ENCODE measurements around the gene ARL5C.
"Not testable (repeated sequence)": the region's sequence is repeated elsewhere in the genome, so short reads cannot be mapped to it uniquely, and the experiment has no call there.

ARL5C gene

GRCh38 chr17:39194089-39194984 lies 28.4 kb upstream of the ARL5C start:
- DNase-seq: no peak

DNA sequence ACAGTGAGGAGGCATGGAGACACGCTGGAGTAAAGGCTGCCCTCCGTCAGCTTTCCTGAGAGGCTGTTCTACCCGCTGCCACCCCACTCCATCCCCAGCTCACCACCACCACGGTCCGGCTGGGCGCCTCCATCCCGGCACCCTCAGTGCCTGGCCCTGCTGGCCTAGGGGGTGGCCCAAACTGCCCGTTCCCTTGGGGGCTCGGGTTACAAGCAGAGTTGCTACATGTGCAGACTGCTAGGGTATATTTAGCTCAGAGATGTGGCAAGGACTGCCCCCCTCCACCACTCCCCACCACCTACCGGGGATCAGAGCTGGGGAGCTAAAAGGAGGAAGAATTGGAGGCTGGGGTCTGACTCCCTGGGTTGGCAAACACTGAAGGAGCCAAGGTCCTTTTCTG lies 27.4 kb upstream of the ARL5C start:
- no peak for DNase-seq

- no peak for DNase-seq
These were observed 26.9 kb upstream of the ARL5C start for GRCh38 chr17:39192901-39193300.

GRCh38 chr17:39191750-39192510 lies 26.0 kb upstream of the ARL5C start:
- DNase-seq: no peak

GRCh38 chr17:39187152-39187830 lies 21.3 kb upstream of the ARL5C start:
- DNase-seq: no peak

DNA sequence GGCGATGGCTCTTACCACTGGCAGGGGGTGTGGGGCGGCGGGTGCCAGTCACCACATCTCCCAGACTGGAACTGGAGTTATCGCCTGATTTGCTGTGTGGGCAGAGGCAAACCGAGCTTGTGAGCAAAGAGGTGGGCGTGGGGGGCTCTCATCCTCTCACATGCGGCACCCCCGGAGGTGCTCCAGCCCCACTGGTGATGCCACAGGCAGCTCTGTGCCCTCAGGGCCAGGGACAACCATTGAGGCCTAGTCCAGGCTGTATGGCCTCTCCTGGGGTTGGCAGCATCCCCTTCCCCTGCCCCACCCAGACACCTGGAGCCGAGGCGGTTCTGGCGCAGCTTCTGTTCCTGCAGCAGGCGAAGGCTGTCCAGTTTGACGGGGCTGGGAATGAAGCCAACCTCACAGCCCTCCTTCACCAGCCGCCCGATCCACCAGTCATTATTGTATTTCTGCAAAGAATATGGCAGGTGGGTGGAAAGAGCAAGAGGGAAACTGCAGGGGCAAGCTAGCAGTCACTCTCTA lies 20.6 kb upstream of the ARL5C start:
- DNase-seq: no peak

DNA sequence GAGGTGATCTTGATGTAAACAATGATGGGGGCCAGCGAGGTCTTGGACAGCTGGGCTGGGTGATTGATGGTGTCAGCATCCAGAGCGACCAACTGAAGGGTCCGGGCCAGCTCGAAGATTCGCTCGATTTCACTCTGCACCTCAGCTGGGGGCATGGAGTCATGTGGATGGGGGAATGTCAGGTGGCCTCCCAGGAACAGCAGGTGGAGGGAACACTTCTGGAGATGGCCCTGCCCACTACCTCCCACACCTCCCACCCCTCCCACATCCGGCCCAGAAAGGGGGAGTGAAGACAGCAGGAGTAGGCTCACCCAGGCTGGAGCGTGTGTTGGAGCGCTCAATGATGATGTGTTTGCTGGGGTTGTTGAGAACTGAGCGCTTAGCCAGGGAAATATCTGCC lies 17.8 kb upstream of the ARL5C start:
- DNase-seq: no peak

DNA sequence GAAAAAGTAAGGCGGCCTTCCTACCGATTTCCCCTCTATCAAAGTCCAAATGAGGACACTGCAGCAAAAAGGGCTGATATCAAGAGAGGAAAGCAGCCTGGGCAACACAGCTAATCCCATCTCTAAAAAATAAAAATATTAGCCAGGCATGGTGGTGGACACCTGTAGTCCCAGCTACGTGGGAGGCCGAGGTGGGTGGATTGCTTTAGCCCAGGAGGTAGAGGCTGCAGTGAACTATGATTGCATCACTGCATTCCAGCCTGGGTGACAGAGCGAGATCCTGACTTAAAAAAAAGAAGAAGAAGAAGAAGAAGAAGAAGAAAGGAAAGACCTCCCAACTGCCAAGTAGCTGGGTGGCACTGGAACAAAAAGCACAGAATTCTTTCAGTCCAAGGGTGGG lies 17.1 kb upstream of the ARL5C start:
- DNase-seq: no peak

- DNase-seq: no peak
These were observed 15.3 kb upstream of the ARL5C start for GRCh38 chr17:39181303-39181702.

- no peak for DNase-seq
These were observed 12.6 kb upstream of the ARL5C start for GRCh38 chr17:39178536-39178935.

- DNase-seq: no peak
These were observed 11.3 kb upstream of the ARL5C start for GRCh38 chr17:39177256-39177655.

GRCh38 chr17:39175695-39176093 lies 9.7 kb upstream of the ARL5C start:
- peak; percentile 30 to 59 (median 50) for DNase-seq

DNA sequence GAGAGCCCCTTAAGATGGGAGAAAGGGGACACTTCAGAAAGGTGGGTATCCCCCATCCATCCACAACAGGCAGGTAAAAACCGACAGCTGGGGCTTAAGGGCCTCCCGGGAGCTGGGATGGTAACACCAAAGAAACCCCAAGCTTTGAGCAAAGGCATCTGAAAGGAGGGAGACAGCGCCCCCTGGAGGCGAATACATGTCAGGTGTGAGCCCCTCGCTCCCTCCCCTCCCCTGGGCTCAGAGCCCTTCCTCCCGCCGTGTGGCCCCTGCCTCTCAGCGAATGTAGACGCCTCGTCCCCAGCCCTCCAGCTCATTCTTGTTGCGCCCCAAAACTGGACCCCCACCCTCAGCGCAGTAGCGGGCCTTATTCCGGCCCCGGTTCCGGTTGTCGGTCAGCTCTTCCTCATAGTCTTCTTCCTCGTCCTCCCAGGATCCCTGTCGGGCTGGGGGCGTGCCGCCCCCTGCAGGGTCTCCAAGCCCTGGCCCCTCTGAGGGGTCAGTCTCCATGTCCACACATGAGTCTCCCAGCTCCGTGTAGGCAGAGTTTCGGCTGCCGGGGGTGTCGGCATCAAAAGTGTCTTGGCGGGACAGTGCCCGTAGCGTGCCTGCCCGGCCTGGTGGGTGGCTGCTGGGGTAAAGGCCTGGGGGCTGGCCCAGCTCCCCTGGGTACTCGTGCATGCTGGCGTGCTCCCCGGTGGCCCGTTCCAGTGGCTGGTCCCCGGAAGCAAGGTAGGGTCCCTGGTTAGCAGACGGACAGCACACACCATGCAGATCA lies 9.1 kb upstream of the ARL5C start:
- DNase-seq: peak; percentile 80 to 88 (median 84)

DNA sequence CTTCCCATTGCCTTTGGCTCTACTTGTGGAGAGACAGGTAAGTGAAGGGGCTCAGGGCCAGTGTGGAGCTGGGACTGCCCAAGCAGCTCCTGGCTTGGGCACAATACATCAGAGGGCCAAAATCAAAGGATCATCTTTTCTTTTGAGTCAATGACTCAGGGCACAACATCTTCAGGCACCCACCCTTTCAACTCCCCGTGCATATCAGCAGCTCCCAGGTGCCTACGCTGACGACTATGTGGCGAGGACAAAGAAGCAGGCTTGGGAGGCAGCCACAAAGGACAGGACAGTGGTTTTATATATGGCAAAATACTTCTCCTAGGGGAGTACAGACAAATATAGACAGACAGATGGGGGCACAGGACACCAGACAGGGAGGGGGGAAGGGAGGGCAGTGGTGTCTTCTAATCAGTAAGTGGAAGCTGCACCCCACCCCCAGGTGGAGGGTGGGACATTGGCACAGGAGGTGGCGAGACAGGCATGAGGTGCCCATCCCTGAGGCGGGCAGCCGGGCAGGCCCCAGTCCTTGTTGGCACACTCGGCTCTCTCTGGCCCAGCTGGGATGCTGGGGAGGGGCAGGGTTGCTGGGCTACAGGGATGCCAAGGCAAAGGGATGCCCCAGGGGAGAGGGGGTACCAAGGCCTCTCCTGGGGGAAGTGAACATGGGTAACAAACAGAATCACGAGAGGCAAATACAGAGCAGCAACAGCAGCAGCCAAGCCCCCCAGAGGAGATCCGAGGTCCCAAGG lies 7.7 kb upstream of the ARL5C start:
- DNase-seq: no peak

GRCh38 chr17:39173080-39173479 lies 7.1 kb upstream of the ARL5C start:
- no peak for DNase-seq

DNA sequence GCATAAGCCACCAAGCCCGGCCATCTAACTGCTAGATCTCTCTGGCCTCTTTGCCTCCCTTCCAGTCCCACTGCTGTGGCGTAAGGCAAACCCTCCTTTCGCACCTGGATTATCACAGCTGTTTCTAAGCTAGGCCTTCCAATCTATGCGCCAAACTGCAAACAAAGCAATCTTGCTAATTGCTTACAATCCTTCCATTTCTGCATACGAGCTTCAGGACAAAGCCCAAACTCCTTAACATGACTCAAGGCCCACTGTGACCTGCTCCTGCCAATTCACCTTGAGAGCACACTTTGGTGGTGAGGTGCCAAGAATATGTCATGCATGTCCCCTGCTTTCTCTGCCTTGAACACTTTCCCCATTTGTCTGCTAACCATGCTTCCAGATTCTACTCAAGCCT lies 6.0 kb upstream of the ARL5C start:
- DNase-seq: no peak

DNA sequence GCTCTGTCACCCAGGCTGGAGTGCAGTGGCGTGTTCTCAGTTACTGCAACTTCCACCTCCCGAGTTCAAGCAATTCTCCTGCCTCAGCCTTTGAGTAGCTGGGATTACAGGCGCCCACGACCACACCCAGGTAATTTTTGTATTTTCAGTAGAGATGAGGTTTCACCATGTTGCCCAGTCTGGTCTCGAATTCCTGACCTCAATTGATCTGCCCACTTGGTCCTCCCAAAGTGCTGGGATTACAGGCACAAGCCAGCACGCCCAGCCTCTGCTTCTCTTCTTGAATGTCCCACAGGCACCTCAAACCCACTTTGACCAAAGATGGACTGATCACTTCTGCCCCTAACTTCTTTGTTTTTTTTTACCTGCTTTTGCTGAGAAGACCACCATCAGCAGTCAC lies 4.6 kb upstream of the ARL5C start:
- no peak for DNase-seq

- no peak for DNase-seq
These were observed 4.1 kb upstream of the ARL5C start for GRCh38 chr17:39170109-39170508.

- DNase-seq: no peak
These were observed 3.6 kb upstream of the ARL5C start for GRCh38 chr17:39169518-39169917.

DNA sequence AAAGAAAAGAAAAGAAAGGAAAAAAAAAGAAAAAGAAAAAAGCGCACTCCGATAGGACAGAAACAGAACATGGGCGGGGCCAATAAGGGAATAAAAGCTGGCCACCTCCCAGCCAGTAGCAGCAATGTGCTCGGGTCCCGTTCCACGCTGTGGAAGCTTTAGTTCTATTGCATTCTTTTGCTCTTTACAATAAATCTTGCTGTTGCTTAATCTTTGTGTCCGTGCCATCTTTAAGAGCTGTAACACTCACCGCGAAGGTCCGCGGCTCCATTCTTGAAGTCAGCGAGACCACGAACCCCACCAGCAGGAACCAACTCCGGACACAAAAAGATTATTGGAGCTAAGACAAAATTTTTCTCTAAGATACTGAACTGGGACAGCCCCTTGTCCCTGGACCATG lies 3.1 kb upstream of the ARL5C start:
- DNase-seq: no peak

GRCh38 chr17:39168503-39168902 lies 2.5 kb upstream of the ARL5C start:
- not testable (repeated sequence) for DNase-seq

DNA sequence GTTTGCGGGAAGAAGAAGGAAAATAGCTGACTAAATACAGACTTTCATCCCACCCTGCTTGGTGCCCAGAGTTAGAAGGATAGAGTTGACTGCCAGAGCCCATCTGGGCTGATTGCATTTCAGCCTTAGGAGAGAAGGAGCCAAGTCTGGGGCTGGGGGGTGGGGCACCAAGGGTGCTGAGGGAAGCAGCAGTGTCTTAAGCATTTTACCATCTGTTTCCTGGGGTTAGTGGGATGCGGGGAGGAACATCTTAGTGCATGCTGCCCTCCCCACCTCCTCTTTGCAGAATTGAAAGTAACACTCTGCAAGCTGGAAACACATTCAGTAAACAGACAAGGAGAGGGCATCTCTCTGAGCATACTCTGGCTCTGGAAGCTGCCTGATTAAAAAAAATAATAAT lies 1.5 kb upstream of the ARL5C start:
- DNase-seq: peak; percentile 67 to 83 (median 76)

All from suppressor macrophage (primary cell).